HL-60 (cell line): ENCODE measurements around the gene ASF1A.

Source experiments
- DNase-seq, 2 experiments: peaks; one replicate each; pipeline ENCODE4 v3.0.0-alpha.2; 2010 to 2020; ENCODE audit warnings: low read depth in 1 of 2, low spot score in 1 of 2
- H3K27ac ChIP-seq: fragments of 250-450 bp; sonication (Bioruptor Pico); replicated peaks from 2 replicates; pipeline ENCODE4 v1.5.1; 2020; ENCODE audit warnings: mild to moderate bottlenecking, moderate library complexity
- H3K27me3 ChIP-seq: fragments of 250-450 bp; sonication (Bioruptor Pico); 2 replicates; pipeline ENCODE4 v1.5.1; 2021; ENCODE audit warnings: mild to moderate bottlenecking, moderate library complexity; ENCODE audit not compliant: insufficient read depth, poor library complexity, severe bottlenecking
- H3K4me3 ChIP-seq: replicated peaks from 2 replicates; pipeline ENCODE4 v1.5.1; 2011; ENCODE audit warnings: mild to moderate bottlenecking, control low read depth, low read length; ENCODE audit not compliant: insufficient read depth
- GABPA ChIP-seq: IDR thresholded peaks from 2 replicates; pipeline ENCODE4 v1.6.1; 2012; ENCODE audit warnings: low read depth
- POLR2AphosphoS5 ChIP-seq: IDR thresholded peaks from 2 replicates; pipeline ENCODE4 v1.6.1; 2012; ENCODE audit warnings: low read depth
- REST ChIP-seq: IDR thresholded peaks from 2 replicates; pipeline ENCODE4 v1.6.1; 2012; ENCODE audit warnings: low read depth; ENCODE audit not compliant: insufficient replicate concordance
- SPI1 ChIP-seq: IDR thresholded peaks from 2 replicates; pipeline ENCODE4 v1.6.1; 2012; ENCODE audit warnings: low read depth, mild to moderate bottlenecking, borderline replicate concordance
- TF ChIP-seq, protein P1 (sequence below): IDR thresholded peaks from one replicate; pipeline ENCODE4 v1.5.1; 2011; ENCODE audit warnings: low read length, control low read depth, inconsistent platforms; ENCODE audit not compliant: insufficient read depth

Gene ASF1A

GRCh38 chr6:118935978-118936703 lies 42.2 kb downstream of the ASF1A start:
- TF ChIP-seq GABPA (no peak), SPI1 (no peak)
- TF ChIP-seq, protein P1, sequence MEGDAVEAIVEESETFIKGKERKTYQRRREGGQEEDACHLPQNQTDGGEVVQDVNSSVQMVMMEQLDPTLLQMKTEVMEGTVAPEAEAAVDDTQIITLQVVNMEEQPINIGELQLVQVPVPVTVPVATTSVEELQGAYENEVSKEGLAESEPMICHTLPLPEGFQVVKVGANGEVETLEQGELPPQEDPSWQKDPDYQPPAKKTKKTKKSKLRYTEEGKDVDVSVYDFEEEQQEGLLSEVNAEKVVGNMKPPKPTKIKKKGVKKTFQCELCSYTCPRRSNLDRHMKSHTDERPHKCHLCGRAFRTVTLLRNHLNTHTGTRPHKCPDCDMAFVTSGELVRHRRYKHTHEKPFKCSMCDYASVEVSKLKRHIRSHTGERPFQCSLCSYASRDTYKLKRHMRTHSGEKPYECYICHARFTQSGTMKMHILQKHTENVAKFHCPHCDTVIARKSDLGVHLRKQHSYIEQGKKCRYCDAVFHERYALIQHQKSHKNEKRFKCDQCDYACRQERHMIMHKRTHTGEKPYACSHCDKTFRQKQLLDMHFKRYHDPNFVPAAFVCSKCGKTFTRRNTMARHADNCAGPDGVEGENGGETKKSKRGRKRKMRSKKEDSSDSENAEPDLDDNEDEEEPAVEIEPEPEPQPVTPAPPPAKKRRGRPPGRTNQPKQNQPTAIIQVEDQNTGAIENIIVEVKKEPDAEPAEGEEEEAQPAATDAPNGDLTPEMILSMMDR = no peak
- DNase-seq = no peak
- no peaks in the 10 kb centered on the region for H3K27me3 ChIP-seq
- no peak overlapping the region for H3K27ac ChIP-seq
- no peak overlapping the region for H3K4me3 ChIP-seq

DNA sequence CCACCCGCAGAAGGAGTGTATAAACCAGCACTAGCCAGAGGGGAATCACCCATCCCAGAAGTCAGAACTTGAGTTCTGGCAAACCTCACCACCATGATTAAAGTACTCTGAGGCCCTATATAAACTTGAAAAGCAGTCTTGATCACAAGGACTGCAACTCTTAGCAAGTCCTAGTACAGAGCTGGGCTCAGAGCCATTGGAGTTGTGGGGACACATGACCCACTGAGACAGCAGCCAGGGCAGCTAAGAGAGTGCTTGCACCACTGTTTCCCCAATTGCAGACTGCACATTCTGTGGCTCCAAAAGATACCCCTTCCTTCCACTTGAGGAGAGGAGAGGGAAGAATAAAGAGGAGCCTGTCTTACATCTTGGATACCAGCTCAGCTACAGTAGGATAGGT lies 45.7 kb downstream of the ASF1A start:
- H3K4me3 ChIP-seq = no peak overlapping the region
- H3K27me3 ChIP-seq = no peaks in the 10 kb centered on the region
- no peak for DNase-seq
- TF ChIP-seq, protein P1 = no peak
- TF ChIP-seq GABPA (no peak), POLR2AphosphoS5 (no peak), SPI1 (no peak), REST (no peak)
- no peak overlapping the region for H3K27ac ChIP-seq

DNA sequence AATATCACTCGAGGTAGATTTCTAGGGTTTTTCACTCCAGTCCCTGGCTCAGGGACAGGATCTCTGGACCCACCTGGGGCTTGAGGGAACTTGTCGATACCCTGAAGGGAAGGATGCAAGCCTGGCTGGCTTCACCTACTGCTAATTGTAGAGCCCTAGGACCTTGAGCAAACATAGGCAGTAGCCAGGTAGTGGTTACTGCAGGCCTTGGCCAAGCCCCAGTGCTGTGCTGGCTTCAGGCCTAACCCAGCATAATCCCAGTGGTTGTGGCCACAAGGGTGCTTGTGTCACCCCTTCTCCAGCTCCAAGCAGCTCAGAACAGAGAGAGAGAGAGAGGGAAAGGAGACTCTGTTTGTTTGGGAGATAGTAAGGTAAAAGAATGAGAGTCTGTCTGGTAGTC lies 46.8 kb downstream of the ASF1A start:
- no peak overlapping the region for H3K27ac ChIP-seq
- no peaks in the 10 kb centered on the region for H3K27me3 ChIP-seq
- DNase-seq = no peak
- TF ChIP-seq SPI1 = no peak
- no peak for TF ChIP-seq REST
- TF ChIP-seq, protein P1 = no peak
- no peak for TF ChIP-seq POLR2AphosphoS5
- TF ChIP-seq GABPA = no peak
- no peak overlapping the region for H3K4me3 ChIP-seq

- Histone ChIP-seq H3K27ac (no peak overlapping the region), H3K27me3 (no peaks in the 10 kb centered on the region), H3K4me3 (no peak overlapping the region)
- DNase-seq = no peak
- TF ChIP-seq, protein P1 = no peak
- no peak for TF ChIP-seq REST
- no peak for TF ChIP-seq SPI1
- no peak for TF ChIP-seq POLR2AphosphoS5
- TF ChIP-seq GABPA = no peak
Measured at GRCh38 chr6:118945217-118945616, 51.3 kb downstream of the ASF1A start.
